HepG2 (cell line): Measurements from ENCODE around the gene LINC00632. TPM values are rescaled to one million over a fixed set of nuclear protein-coding genes. Genes with fewer than 3 reads are reported as not detected.

Source experiments
- ATAC-seq: fragments of 200-7000 bp; cut with Tn5 transposase; 3 replicates; pipeline ENCODE4 v1.9.1; 2020; ENCODE audit warnings: mild to moderate bottlenecking, moderate library complexity
- BruUV-seq: library from RNA; stranded (reverse); fragments of 400-500 nt; replicated peaks from 2 replicates; lab custom pipeline; 2021; lab: Mats Ljungman, UMichigan
- CTCF ChIA-PET: fragments of 300-600 bp; formaldehyde crosslinking; extraction: SDS; loops from one replicate; lab custom pipeline; 2021; ENCODE audit warnings: low total read pairs, inconsistent platforms, low intra/inter-chr PET ratio; lab: Yijun Ruan, JAX
- POLR2A ChIA-PET: fragments of 350-600 bp; sonication (Branson Sonifier 250); formaldehyde crosslinking; loops from one replicate; lab custom pipeline; 2020; ENCODE audit warnings: antibody characterized with exemption, inconsistent platforms; lab: Yijun Ruan, JAX
- DNase-seq: peaks from one replicate; pipeline ENCODE4 v3.0.0-alpha.2; 2015; ENCODE audit warnings: low spot score
- FAIRE-seq: peaks from 3 replicates; lab custom pipeline; 2011; peaks lifted over from hg19 to GRCh38; lab: Jason Lieb, UNC
- H2AFZ ChIP-seq: one replicate; pipeline ENCODE4 v1.6.1; 2011; ENCODE audit warnings: low read length, inconsistent platforms
- H3K27ac ChIP-seq: fragments of 300-600 bp; 3 replicates; pipeline ENCODE4 v1.8.0; 2011; ENCODE audit warnings: mixed run types, mild to moderate bottlenecking, mixed read lengths, low read length, inconsistent platforms; ENCODE audit not compliant: insufficient read depth; ENCODE audit errors: extremely low read length
- H3K27me3 ChIP-seq, 2 experiments: fragments of 200-600 bp in 1 of 2; 2 replicates in 1 of 2; 3 replicates in 1 of 2; pipeline versions ENCODE4 v1.6.0 to v1.8.0; 2011; ENCODE audit warnings: low read length in 2 of 2, mild to moderate bottlenecking in 2 of 2, moderate library complexity in 2 of 2, inconsistent platforms in 1 of 2; ENCODE audit not compliant: insufficient read depth in 2 of 2, control insufficient read depth in 1 of 2
- H3K36me3 ChIP-seq, 2 experiments: fragments of 200-600 bp in 1 of 2; replicated peaks in 1 of 2; 2 replicates in 1 of 2; 3 replicates in 1 of 2; pipeline versions ENCODE4 v1.5.1 to v1.8.0; 2011; ENCODE audit warnings: low read length in 2 of 2, inconsistent platforms in 1 of 2; ENCODE audit not compliant: insufficient read depth in 2 of 2, control insufficient read depth in 1 of 2
- H3K4me1 ChIP-seq: 2 replicates; pipeline ENCODE4 v1.5.1; 2012; ENCODE audit warnings: low read length, inconsistent platforms; ENCODE audit not compliant: insufficient read depth
- H3K4me2 ChIP-seq: 2 replicates; pipeline ENCODE4 v1.6.0; 2011; ENCODE audit warnings: low read depth, low read length, inconsistent platforms
- H3K4me3 ChIP-seq, 3 experiments: fragments of 200-600 bp in 1 of 3; sonication (generic), shearing (Covaris generic) in 1 of 3; replicated peaks in 1 of 3; 2 replicates each; pipeline ENCODE4 v1.5.1; 2011 to 2016; ENCODE audit warnings: low read length in 3 of 3, inconsistent platforms in 2 of 3, low read depth in 2 of 3, mild to moderate bottlenecking in 2 of 3, control low read depth in 1 of 3, mixed read lengths in 1 of 3; ENCODE audit not compliant: insufficient read depth in 1 of 3
- H3K79me2 ChIP-seq: one replicate; pipeline ENCODE4 v1.6.1; 2011; ENCODE audit warnings: low read length, inconsistent platforms; ENCODE audit not compliant: insufficient read depth
- H3K9ac ChIP-seq: 2 replicates; pipeline ENCODE4 v1.6.0; 2011; ENCODE audit warnings: mild to moderate bottlenecking, low read depth, low read length, inconsistent platforms; ENCODE audit not compliant: insufficient read depth
- H3K9me3 ChIP-seq: 2 replicates; pipeline ENCODE4 v1.5.1; 2012; ENCODE audit warnings: mild to moderate bottlenecking, low read length
- H4K20me1 ChIP-seq: 2 replicates; pipeline ENCODE4 v1.6.0; 2011; ENCODE audit warnings: inconsistent platforms, mild to moderate bottlenecking, low read length, moderate library complexity; ENCODE audit not compliant: insufficient read depth
- AFF4 ChIP-seq: sonication (generic); formaldehyde crosslinking; IDR thresholded peaks from 2 replicates; pipeline ENCODE4 v1.4.0; 2020; ENCODE audit warnings: missing genetic modification reagents
- CSRNP1 ChIP-seq: sonication (generic); formaldehyde crosslinking; IDR thresholded peaks from 2 replicates; pipeline ENCODE4 v1.8.1; 2023; ENCODE audit warnings: mild to moderate bottlenecking, missing genetic modification reagents
- GATA4 ChIP-seq: sonication (generic); IDR thresholded peaks from 2 replicates; pipeline ENCODE4 v1.6.1; 2016; ENCODE audit warnings: antibody characterized with exemption, low read depth, borderline replicate concordance
- MEIS1 ChIP-seq: sonication (generic); formaldehyde crosslinking; IDR thresholded peaks from 2 replicates; pipeline ENCODE4 v1.9.0; 2021; ENCODE audit warnings: mild to moderate bottlenecking, missing genetic modification reagents, moderate library complexity, borderline replicate concordance
- PAWR ChIP-seq: sonication (generic); formaldehyde crosslinking; IDR thresholded peaks from 2 replicates; pipeline ENCODE4 v1.4.0; 2020; ENCODE audit warnings: missing genetic modification reagents, mild to moderate bottlenecking, borderline replicate concordance
- THAP7 ChIP-seq: sonication (generic); formaldehyde crosslinking; IDR thresholded peaks from 2 replicates; pipeline ENCODE4 v1.8.1; 2023; ENCODE audit warnings: mild to moderate bottlenecking, missing genetic modification reagents
- ZNF180 ChIP-seq: sonication (generic); formaldehyde crosslinking; IDR thresholded peaks from 2 replicates; pipeline ENCODE4 v1.4.0; 2020; ENCODE audit warnings: low read depth, missing genetic modification reagents, borderline replicate concordance
- ZNF282 ChIP-seq: fragments of 450-650 bp; IDR thresholded peaks from 2 replicates; pipeline ENCODE4 v1.6.1; 2018; ENCODE audit not compliant: partially characterized antibody
- ZNF33A ChIP-seq: sonication (generic); formaldehyde crosslinking; IDR thresholded peaks from 2 replicates; pipeline ENCODE4 v1.5.1; 2020; ENCODE audit warnings: missing genetic modification reagents, mild to moderate bottlenecking, moderate library complexity, borderline replicate concordance
- ZNF383 ChIP-seq: sonication (generic); formaldehyde crosslinking; IDR thresholded peaks from 2 replicates; pipeline ENCODE4 v1.4.0; 2020; ENCODE audit warnings: missing genetic modification reagents, mild to moderate bottlenecking, borderline replicate concordance
- ZNF775 ChIP-seq: sonication (generic); formaldehyde crosslinking; IDR thresholded peaks from 2 replicates; pipeline ENCODE4 v1.4.0; 2020; ENCODE audit warnings: missing genetic modification reagents, mild to moderate bottlenecking, moderate library complexity, borderline replicate concordance
- WGBS: methylation state at CpG from one replicate; pipeline ENCODE4 v1.1.6; 2017; ENCODE audit warnings: low lambda C conversion rate; 5-methylcytosine and 5-hydroxymethylcytosine counted together
- in situ Hi-C: cut with HindIII; loops from 2 replicates; pipeline ENCODE4 v1.10.0; 2017; ENCODE audit warnings: low pct_unique_long_range_greater_than_20kb; ENCODE audit not compliant: extremely low pct_ligation_motif_present
- intact Hi-C: fragments of 100-400 bp; cut with micrococcal nuclease; formaldehyde crosslinking; loops from one replicate; pipeline ENCODE4 v1.10.0; 2022; ENCODE audit not compliant: unreplicated experiment
- polyA plus RNA-seq, 8 experiments: library from polyadenylated mRNA; depleted of rRNA in 3 of 8; stranded (reverse) in 7 of 8; unstranded in 1 of 8; fragments of >200 nt; fragmentation: Illumina TruSeq in 4 of 8; extraction: Trizol in 4 of 8; gene quantifications; 2 replicates each; pipeline versions ENCODE4 v1.2.1 to v1.2.3, GENCODE V29; 2011 to 2016; ENCODE audit warnings: low read depth in 4 of 8, missing spikeins in 1 of 8, mixed read lengths in 1 of 8; ENCODE audit not compliant: insufficient read depth in 1 of 8
- total RNA-seq, 5 experiments: library from RNA; depleted of rRNA; stranded (reverse); fragments of >200 nt; fragmentation: Illumina TruSeq; extraction: Trizol; gene quantifications; 2 replicates each; pipeline ENCODE4 v1.2.3, GENCODE V29; 2016; ENCODE audit warnings: low read depth in 1 of 5

LINC00632 gene
- total and polyA plus RNA-seq, 2 of the 13 experiments (the other 11 are each of a cell fraction or from before 2014, with no cell fraction given) = 0.13 TPM; not detected in 1

DNA sequence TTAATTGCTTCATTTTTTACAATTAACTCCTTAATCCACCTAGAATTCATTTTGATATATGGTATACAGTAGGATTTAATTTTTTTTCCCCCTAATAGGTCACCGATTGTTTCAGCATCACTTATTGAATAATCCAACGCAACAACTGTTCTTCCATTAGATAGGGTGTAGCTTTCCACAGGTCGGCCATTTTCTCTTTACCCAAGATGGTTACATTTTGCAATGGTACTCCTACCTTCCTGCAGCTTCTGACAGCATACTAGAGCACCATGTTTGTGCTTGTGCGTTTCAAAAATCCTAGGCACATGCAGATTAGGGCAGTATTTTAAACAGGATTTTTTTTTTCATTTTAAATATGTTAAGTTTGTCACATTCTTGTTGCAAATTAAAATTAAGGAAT lies 2.3 kb downstream of the LINC00632 start:
- no peak overlapping the region for H2AFZ ChIP-seq
- no peaks in the 10 kb centered on the region for H3K9me3 ChIP-seq
- H3K9ac ChIP-seq = no peak overlapping the region
- TF ChIP-seq THAP7 (no peak), AFF4 (CRISPR knock-in tag) (no peak), MEIS1 (CRISPR knock-in tag) (no peak), ZNF180 (no peak), ZNF282 (no peak), ZNF775 (CRISPR knock-in tag) (no peak), PAWR (CRISPR knock-in tag) (no peak), ZNF33A (CRISPR knock-in tag) (no peak), ZNF383 (CRISPR knock-in tag) (no peak), GATA4 (no peak), CSRNP1 (no peak)
- no TSS peak for BruUV-seq
- H3K27ac ChIP-seq = no peak overlapping the region
- DNase-seq (no peak), ATAC-seq (no peak), FAIRE-seq (no peak)
- CTCF ChIA-PET = no interaction called here
- H3K36me3 ChIP-seq = no peaks in the 10 kb centered on the region
- H3K4me2 ChIP-seq = no peak overlapping the region
- POLR2A ChIA-PET = no interaction called here
- 5% methylated on average over 4 of the region's 4 CpGs for WGBS
- H3K4me3 ChIP-seq = no peak overlapping the region
- no peaks in the 10 kb centered on the region; a peak in 1 of 5 replicates for H3K27me3 ChIP-seq
- intact Hi-C loops = no loop called here
- H3K79me2 ChIP-seq = no peaks in the 10 kb centered on the region
- no peaks in the 10 kb centered on the region for H4K20me1 ChIP-seq
- no peaks in the 10 kb centered on the region for H3K4me1 ChIP-seq
- in situ Hi-C loops = no loop called here
